NB4 (cell line): ENCODE results near the gene PKNOX2.

Experiments used
- MYC ChIP-seq: IDR thresholded peaks from 2 replicates; pipeline ENCODE4 v1.6.1; 2011; ENCODE audit warnings: low read depth, low read length
- POLR2A ChIP-seq: IDR thresholded peaks from 2 replicates; pipeline ENCODE4 v1.6.1; 2011; ENCODE audit warnings: mild to moderate bottlenecking; ENCODE audit not compliant: insufficient read length; ENCODE audit errors: extremely low read depth
- TF ChIP-seq, protein P1 (sequence below): IDR thresholded peaks from one replicate; pipeline ENCODE4 v1.5.1; 2012; ENCODE audit warnings: low read depth, low read length
- TF ChIP-seq, protein P2 (sequence below): IDR thresholded peaks from 2 replicates; pipeline ENCODE4 v1.6.1; 2011; ENCODE audit warnings: low read depth, low read length

DNA sequence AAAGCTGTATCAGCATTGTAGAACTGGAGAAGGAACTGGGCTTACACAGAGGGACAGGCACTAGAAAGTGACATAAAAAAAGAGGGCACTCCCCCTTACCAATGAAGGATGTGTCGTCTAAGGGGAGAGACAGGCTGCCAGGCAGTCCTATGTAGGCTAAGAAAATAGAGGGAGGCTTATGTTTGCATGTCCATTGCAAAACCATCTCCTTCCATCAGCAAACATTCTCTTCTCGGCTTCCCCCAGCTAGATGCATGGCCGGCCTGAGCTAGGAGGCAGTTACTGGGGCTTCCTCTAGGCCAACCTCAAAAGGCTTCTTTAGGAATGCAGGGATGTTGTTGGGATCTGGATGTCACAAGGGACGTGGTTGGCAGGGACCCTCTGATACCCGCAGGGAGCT is 139.1 kb downstream of the PKNOX2 start:
- TF ChIP-seq, protein P1, sequence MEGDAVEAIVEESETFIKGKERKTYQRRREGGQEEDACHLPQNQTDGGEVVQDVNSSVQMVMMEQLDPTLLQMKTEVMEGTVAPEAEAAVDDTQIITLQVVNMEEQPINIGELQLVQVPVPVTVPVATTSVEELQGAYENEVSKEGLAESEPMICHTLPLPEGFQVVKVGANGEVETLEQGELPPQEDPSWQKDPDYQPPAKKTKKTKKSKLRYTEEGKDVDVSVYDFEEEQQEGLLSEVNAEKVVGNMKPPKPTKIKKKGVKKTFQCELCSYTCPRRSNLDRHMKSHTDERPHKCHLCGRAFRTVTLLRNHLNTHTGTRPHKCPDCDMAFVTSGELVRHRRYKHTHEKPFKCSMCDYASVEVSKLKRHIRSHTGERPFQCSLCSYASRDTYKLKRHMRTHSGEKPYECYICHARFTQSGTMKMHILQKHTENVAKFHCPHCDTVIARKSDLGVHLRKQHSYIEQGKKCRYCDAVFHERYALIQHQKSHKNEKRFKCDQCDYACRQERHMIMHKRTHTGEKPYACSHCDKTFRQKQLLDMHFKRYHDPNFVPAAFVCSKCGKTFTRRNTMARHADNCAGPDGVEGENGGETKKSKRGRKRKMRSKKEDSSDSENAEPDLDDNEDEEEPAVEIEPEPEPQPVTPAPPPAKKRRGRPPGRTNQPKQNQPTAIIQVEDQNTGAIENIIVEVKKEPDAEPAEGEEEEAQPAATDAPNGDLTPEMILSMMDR: no peak
- TF ChIP-seq POLR2A (no peak), MYC (no peak)
- TF ChIP-seq, protein P2, sequence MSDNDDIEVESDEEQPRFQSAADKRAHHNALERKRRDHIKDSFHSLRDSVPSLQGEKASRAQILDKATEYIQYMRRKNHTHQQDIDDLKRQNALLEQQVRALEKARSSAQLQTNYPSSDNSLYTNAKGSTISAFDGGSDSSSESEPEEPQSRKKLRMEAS: no peak
